ENCODE results near the gene ARL4D. TPM values are rescaled to one million over a fixed set of nuclear protein-coding genes. Genes with fewer than 3 reads are reported as not detected.
"Not testable (repeated sequence)": the region's sequence is repeated elsewhere in the genome, so short reads cannot be mapped to it uniquely, and the experiment has no call there.

Gene ARL4D
- total and polyA plus RNA-seq, 2 experiments from 2014 or later = 35.3 to 99.9 TPM

GRCh38 chr17:43363181-43363925 lies 35.4 kb upstream of the ARL4D start:
- H3K27ac ChIP-seq = no peak overlapping the region
- TF ChIP-seq EZH2 (IDR thresholded peaks at IDR 0.05; ENCODE audit: borderline replicate concordance) (no peak), EZH2phosphoT487 (IDR thresholded peaks at IDR 0.05; ENCODE audit: low read depth, severe bottlenecking, unreplicated experiment) (no peak), CTCF (IDR thresholded peaks at IDR 0.05; ENCODE audit: poor library complexity) (no peak)
- 97% methylated on average over 27 of the region's 27 CpGs for WGBS (ENCODE audit: low lambda C conversion rate, missing lambda C conversion rate)

GRCh38 chr17:43363926-43364285 lies 34.9 kb upstream of the ARL4D start:
- Histone ChIP-seq H3K4me1 (ENCODE audit: insufficient read depth) (peaks cover 20% of the 10 kb centered on the region), H3K36me3 (replicated peaks; ENCODE audit: insufficient read depth, low read depth) (no peaks in the 10 kb centered on the region), H3K27me3 (no peaks in the 10 kb centered on the region), H3K27ac (no peak overlapping the region), H3K4me2 (no peak overlapping the region), H3K4me3 (no peak overlapping the region), H3K79me2 (peaks cover 14% of the 10 kb centered on the region), H4K20me1 (ENCODE audit: insufficient read depth, poor library complexity, severe bottlenecking) (no peaks in the 10 kb centered on the region), H2AFZ (no peak overlapping the region), H3K9me3 (ENCODE audit: low read depth) (no peaks in the 10 kb centered on the region), H3K9me2 (replicated peaks; ENCODE audit: insufficient read depth) (no peaks in the 10 kb centered on the region)
- 93% methylated on average over 10 of the region's 10 CpGs for WGBS (ENCODE audit: low lambda C conversion rate, missing lambda C conversion rate)
- TF ChIP-seq CTCF (IDR thresholded peaks at IDR 0.05; ENCODE audit: poor library complexity) (no peak), EZH2phosphoT487 (IDR thresholded peaks at IDR 0.05; ENCODE audit: low read depth, severe bottlenecking, unreplicated experiment) (no peak), EZH2 (IDR thresholded peaks at IDR 0.05; ENCODE audit: borderline replicate concordance) (no peak)
- no peak for DNase-seq (ENCODE audit: low spot score)

More at GRCh38 chr17:43363181-43363925, 35.4 kb upstream of the ARL4D start:
- Histone ChIP-seq H3K4me3 (no peak overlapping the region), H3K9me3 (ENCODE audit: low read depth) (no peaks in the 10 kb centered on the region), H3K79me2 (peaks cover 14% of the 10 kb centered on the region), H3K36me3 (replicated peaks; ENCODE audit: insufficient read depth, low read depth) (no peaks in the 10 kb centered on the region), H3K27me3 (no peaks in the 10 kb centered on the region), H3K9me2 (replicated peaks; ENCODE audit: insufficient read depth) (no peaks in the 10 kb centered on the region), H4K20me1 (ENCODE audit: insufficient read depth, poor library complexity, severe bottlenecking) (no peaks in the 10 kb centered on the region), H3K4me1 (ENCODE audit: insufficient read depth) (peaks cover 16% of the 10 kb centered on the region), H3K4me2 (no peak overlapping the region), H2AFZ (no peak overlapping the region)
- no peak for DNase-seq (ENCODE audit: low spot score)

GRCh38 chr17:43365356-43365755 lies 33.4 kb upstream of the ARL4D start:
- Histone ChIP-seq H3K4me3 (no peak overlapping the region), H3K9me3 (ENCODE audit: low read depth) (no peaks in the 10 kb centered on the region), H2AFZ (no peak overlapping the region), H3K36me3 (replicated peaks; ENCODE audit: insufficient read depth, low read depth) (no peaks in the 10 kb centered on the region), H3K27ac (no peak overlapping the region), H3K79me2 (peaks cover 9% of the 10 kb centered on the region), H3K9me2 (replicated peaks; ENCODE audit: insufficient read depth) (no peaks in the 10 kb centered on the region), H3K27me3 (no peaks in the 10 kb centered on the region), H3K4me1 (ENCODE audit: insufficient read depth) (peaks cover 28% of the 10 kb centered on the region), H4K20me1 (ENCODE audit: insufficient read depth, poor library complexity, severe bottlenecking) (no peaks in the 10 kb centered on the region), H3K4me2 (no peak overlapping the region)
- 91% methylated on average over 4 of the region's 4 CpGs for WGBS (ENCODE audit: low lambda C conversion rate, missing lambda C conversion rate)
- DNase-seq (ENCODE audit: low spot score) = no peak
- TF ChIP-seq CTCF (IDR thresholded peaks at IDR 0.05; ENCODE audit: poor library complexity) (no peak), EZH2 (IDR thresholded peaks at IDR 0.05; ENCODE audit: borderline replicate concordance) (no peak), EZH2phosphoT487 (IDR thresholded peaks at IDR 0.05; ENCODE audit: low read depth, severe bottlenecking, unreplicated experiment) (no peak)

DNA sequence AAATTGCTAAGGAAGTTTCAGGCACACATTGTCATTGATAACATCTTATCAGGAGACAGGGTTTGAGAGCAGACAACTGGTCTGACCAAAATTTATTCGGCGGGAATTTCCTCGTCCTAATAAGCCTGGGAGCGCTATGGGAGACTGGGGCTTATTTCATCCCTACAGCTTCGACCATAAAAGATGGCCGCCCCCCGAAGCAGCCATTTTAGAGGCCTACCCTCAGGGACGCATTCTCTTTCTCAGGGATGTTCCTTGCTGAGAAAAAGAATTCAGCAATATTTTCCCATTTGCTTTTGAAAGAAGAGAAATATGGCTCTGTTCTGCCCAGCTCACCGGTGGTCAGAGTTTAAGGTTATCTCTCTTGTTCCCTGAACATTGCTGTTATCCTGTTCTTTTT lies 32.9 kb upstream of the ARL4D start:
- not testable (repeated sequence) for DNase-seq (ENCODE audit: low spot score); H3K36me3 ChIP-seq (replicated peaks; ENCODE audit: insufficient read depth, low read depth); H3K27ac ChIP-seq; H3K9me3 ChIP-seq (ENCODE audit: low read depth); H4K20me1 ChIP-seq (ENCODE audit: insufficient read depth, poor library complexity, severe bottlenecking); H3K9me2 ChIP-seq (replicated peaks; ENCODE audit: insufficient read depth); H3K4me2 ChIP-seq; H2AFZ ChIP-seq; H3K27me3 ChIP-seq; H3K4me3 ChIP-seq; H3K79me2 ChIP-seq
- 92% methylated on average over 9 of the region's 9 CpGs for WGBS (ENCODE audit: low lambda C conversion rate, missing lambda C conversion rate)
- peaks cover 28% of the 10 kb centered on the region for H3K4me1 ChIP-seq (ENCODE audit: insufficient read depth)
